HCT116 (cell line): ENCODE measurements around the gene TGFBR1. TPM values are rescaled to one million over a fixed set of nuclear protein-coding genes. Genes with fewer than 3 reads are reported as not detected.

Source experiments
- ATAC-seq: fragments of 200-7000 bp; cut with Tn5 transposase; 2 replicates; pipeline ENCODE4 v1.9.1; 2020; ENCODE audit warnings: mild to moderate bottlenecking, moderate library complexity
- BruUV-seq: library from RNA; stranded (reverse); fragments of 400-500 nt; replicated peaks from 2 replicates; lab custom pipeline; 2021; lab: Mats Ljungman, UMichigan
- CTCF ChIA-PET: fragments of 300-600 bp; sonication (Branson Sonifier 250); formaldehyde crosslinking; loops from one replicate; lab custom pipeline; 2021; ENCODE audit warnings: antibody characterized with exemption; lab: Charles Lee
- POLR2A ChIA-PET: fragments of 300-600, 350-600 bp; sonication (Branson Sonifier 250); formaldehyde crosslinking; loops from one replicate; lab custom pipeline; 2021; ENCODE audit warnings: antibody characterized with exemption; lab: Charles Lee
- RAD21 ChIA-PET, 2 experiments: fragments of 300-600 bp; sonication (Branson Sonifier 250); formaldehyde crosslinking; loops; one replicate each; lab custom pipeline; 2023; ENCODE audit warnings: low total read pairs in 2 of 2; ENCODE audit not compliant: uncharacterized antibody in 2 of 2, unreplicated experiment in 2 of 2, low non-redundant PET in 1 of 2; lab: Charles Lee
- DNase-seq: peaks from one replicate; pipeline ENCODE4 v3.0.0-alpha.2; 2010; ENCODE audit warnings: low read depth, low spot score
- H2AFZ ChIP-seq: fragments of 200-600 bp; shearing (Covaris generic), sonication (generic); 2 replicates; pipeline ENCODE4 v1.6.1; 2017; ENCODE audit warnings: low read depth, mixed run types, mixed read lengths, antibody characterized with exemption, low read length; ENCODE audit not compliant: poor library complexity, severe bottlenecking
- H3K27ac ChIP-seq: 2 replicates; pipeline ENCODE4 v1.5.1; 2012; ENCODE audit warnings: low read depth, low read length
- H3K27me3 ChIP-seq: fragments of 200-600 bp; sonication (generic); 2 replicates; pipeline ENCODE4 v1.6.1; 2016; ENCODE audit warnings: mixed run types, low read length, mixed read lengths; ENCODE audit not compliant: insufficient read depth
- H3K36me3 ChIP-seq, 2 experiments: fragments of 200-500 bp in 1 of 2; fragments of 200-600 bp in 1 of 2; sonication (Bioruptor generic) in 1 of 2; sonication (generic) in 1 of 2; 2 replicates each; pipeline versions ENCODE4 v1.5.1 to v1.6.1; 2014 to 2016; ENCODE audit warnings: low read length in 2 of 2, inconsistent platforms in 1 of 2, mixed read lengths in 1 of 2, mixed run types in 1 of 2; ENCODE audit not compliant: insufficient read depth in 2 of 2, control insufficient read depth in 1 of 2
- H3K4me1 ChIP-seq, 2 experiments: fragments of 200-600 bp in 1 of 2; sonication (generic) in 1 of 2; 2 replicates each; pipeline versions ENCODE4 v1.5.1 to v1.6.1; 2012 to 2017; ENCODE audit warnings: low read length in 2 of 2, inconsistent platforms in 1 of 2, mild to moderate bottlenecking in 1 of 2, mixed read lengths in 1 of 2, mixed run types in 1 of 2, moderate library complexity in 1 of 2; ENCODE audit not compliant: insufficient read depth in 2 of 2, control insufficient read depth in 1 of 2
- H3K4me2 ChIP-seq: fragments of 200-600 bp; sonication (generic); 2 replicates; pipeline ENCODE4 v1.6.1; 2017; ENCODE audit warnings: mixed run types, low read length, mixed read lengths
- H3K4me3 ChIP-seq, 2 experiments: fragments of 200-600 bp in 1 of 2; sonication (generic) in 1 of 2; replicated peaks in 1 of 2; 2 replicates each; pipeline ENCODE4 v1.5.1; 2011 to 2016; ENCODE audit warnings: low read length in 2 of 2, control low read depth in 1 of 2, low read depth in 1 of 2, mild to moderate bottlenecking in 1 of 2, mixed read lengths in 1 of 2, mixed run types in 1 of 2
- H3K79me2 ChIP-seq: fragments of 200-600 bp; sonication (generic); 2 replicates; pipeline ENCODE4 v1.6.1; 2017; ENCODE audit warnings: mild to moderate bottlenecking, mixed run types, low read length, moderate library complexity, mixed read lengths; ENCODE audit not compliant: insufficient read depth
- H3K9ac ChIP-seq: fragments of 200-600 bp; sonication (generic); 2 replicates; pipeline ENCODE4 v1.6.1; 2016; ENCODE audit warnings: low read length, mixed read lengths
- H3K9me2 ChIP-seq: fragments of 200-600 bp; sonication (generic), shearing (Covaris generic); 2 replicates; pipeline ENCODE4 v1.6.1; 2017; ENCODE audit warnings: mixed run types, mild to moderate bottlenecking, moderate library complexity; ENCODE audit not compliant: insufficient read depth
- H3K9me3 ChIP-seq, 2 experiments: fragments of 200-500 bp in 1 of 2; fragments of 200-600 bp in 1 of 2; sonication (Bioruptor generic) in 1 of 2; sonication (generic) in 1 of 2; 2 replicates each; pipeline ENCODE4 v1.6.1; 2014 to 2017; ENCODE audit warnings: low read length in 2 of 2, mixed read lengths in 2 of 2, inconsistent platforms in 1 of 2, low read depth in 1 of 2, mild to moderate bottlenecking in 1 of 2, mixed run types in 1 of 2, moderate library complexity in 1 of 2; ENCODE audit not compliant: control insufficient read depth in 1 of 2, insufficient read depth in 1 of 2
- H4K20me1 ChIP-seq: fragments of 200-600 bp; sonication (generic), shearing (Covaris generic); 2 replicates; pipeline ENCODE4 v1.6.1; 2017; ENCODE audit warnings: mixed run types, mild to moderate bottlenecking, moderate library complexity; ENCODE audit not compliant: insufficient read depth
- ATF3 ChIP-seq: IDR thresholded peaks from 2 replicates; pipeline ENCODE4 v1.6.1; 2012
- CBX3 ChIP-seq: IDR thresholded peaks from 2 replicates; pipeline ENCODE4 v1.6.1; 2012; ENCODE audit warnings: low read depth
- CTCF ChIP-seq, 3 experiments: fragments of 200-600 bp in 1 of 3; sonication (generic) in 1 of 3; IDR thresholded peaks in 2 of 3; conservative IDR thresholded peaks in 1 of 3; 2 replicates each; pipeline ENCODE4 v1.5.1; 2012 to 2017; ENCODE audit warnings: low read depth in 2 of 3, low read length in 2 of 3, antibody characterized with exemption in 1 of 3, borderline replicate concordance in 1 of 3, control low read depth in 1 of 3, mild to moderate bottlenecking in 1 of 3, mixed read lengths in 1 of 3, mixed run types in 1 of 3, moderate library complexity in 1 of 3; ENCODE audit not compliant: insufficient read depth in 1 of 3
- EGR1 ChIP-seq: IDR thresholded peaks from 2 replicates; pipeline ENCODE4 v1.6.1; 2012; ENCODE audit warnings: low read depth
- ELF1 ChIP-seq: IDR thresholded peaks from 2 replicates; pipeline ENCODE4 v1.6.1; 2012; ENCODE audit warnings: low read depth, borderline replicate concordance
- JUND ChIP-seq: IDR thresholded peaks from 2 replicates; pipeline ENCODE4 v1.6.1; 2012
- POLR2A ChIP-seq: IDR thresholded peaks from 2 replicates; pipeline ENCODE4 v1.7.0; 2011; ENCODE audit warnings: borderline replicate concordance; ENCODE audit not compliant: insufficient read depth, insufficient read length; ENCODE audit errors: extremely low read depth
- REST ChIP-seq: IDR thresholded peaks from 2 replicates; pipeline ENCODE4 v1.6.1; 2012; ENCODE audit warnings: low read depth
- SRF ChIP-seq: IDR thresholded peaks from 2 replicates; pipeline ENCODE4 v1.6.1; 2012; ENCODE audit warnings: low read depth
- TCF7L2 ChIP-seq: IDR thresholded peaks from 2 replicates; pipeline ENCODE4 v1.7.0; 2011; ENCODE audit warnings: borderline replicate concordance, inconsistent platforms; ENCODE audit not compliant: insufficient read depth, insufficient read length; ENCODE audit errors: extremely low read depth
- YY1 ChIP-seq: IDR thresholded peaks from 2 replicates; pipeline ENCODE4 v1.6.1; 2011; ENCODE audit warnings: low read length, low read depth, moderate library complexity, mild to moderate bottlenecking; ENCODE audit not compliant: insufficient replicate concordance; ENCODE audit errors: extremely low read depth
- ZFX ChIP-seq: fragments of 450-650 bp; IDR thresholded peaks from 2 replicates; pipeline ENCODE4 v1.6.1; 2017
- ZNF274 ChIP-seq: fragments of 200-500 bp; sonication (Bioruptor generic); IDR thresholded peaks from 2 replicates; pipeline ENCODE4 v1.6.1; 2014; ENCODE audit warnings: mild to moderate bottlenecking, low read depth, low read length, inconsistent platforms
- intact Hi-C: fragments of 100-400 bp; cut with micrococcal nuclease; formaldehyde crosslinking; loops from 2 replicates; pipeline ENCODE4 v1.10.0; 2022
- total RNA-seq: library from RNA; stranded (reverse); gene quantifications from one replicate; pipeline ENCODE4 v1.2.1, GENCODE V29; 2021; ENCODE audit not compliant: unreplicated experiment

TGFBR1 gene
- total RNA-seq, 1 experiment from 2014 or later, result 26.6 TPM

GRCh38 chr9:99189186-99189585 is 84.3 kb downstream of the TGFBR1 start:
- ChIA-PET RAD21 (no interaction called here), POLR2A (no interaction called here), CTCF (no interaction called here)
- no peaks in the 10 kb centered on the region for H3K79me2 ChIP-seq
- no peak overlapping the region for H3K27ac ChIP-seq
- peaks cover 0 to 4% of the 10 kb centered on the region in 2 experiments; a peak in 1 of 4 replicates for H3K4me1 ChIP-seq
- H3K9me2 ChIP-seq, result no peaks in the 10 kb centered on the region
- ATAC-seq, result no peak
- H3K4me3 ChIP-seq, result no peak overlapping the region
- no peak for TF ChIP-seq ATF3
- no peak for TF ChIP-seq ELF1
- no peak for TF ChIP-seq TCF7L2
- TF ChIP-seq REST, result no peak
- no peak for TF ChIP-seq JUND
- no peak for TF ChIP-seq CBX3
- no peak for TF ChIP-seq CTCF (IDR thresholded peaks at IDR 0.05 in 2 of 3, conservative IDR thresholded peaks at IDR 0.05 in 1 of 3; ENCODE audit: borderline replicate concordance in 1 of 3, insufficient read depth in 1 of 3, low read depth in 2 of 3, low read length in 2 of 3)
- no peak for TF ChIP-seq ZNF274
- no peak for TF ChIP-seq SRF
- TF ChIP-seq EGR1, result no peak
- TF ChIP-seq ZFX, result no peak
- TF ChIP-seq YY1, result no peak
- no peak for TF ChIP-seq POLR2A
- no peaks in the 10 kb centered on the region for H4K20me1 ChIP-seq
- no peaks in the 10 kb centered on the region for H3K9me3 ChIP-seq
- no peaks in the 10 kb centered on the region for H3K36me3 ChIP-seq
- no peak overlapping the region for H3K4me2 ChIP-seq
- H3K27me3 ChIP-seq, result peaks cover 6% of the 10 kb centered on the region; the same call in 1 of the 2 replicates
- no TSS peak for BruUV-seq
- intact Hi-C loops, result loop anchor here (10.0 kb wide), 3 partner anchors 616 to 1036 kb away; no protein-coding TSS in a partner anchor
- no peak overlapping the region for H3K9ac ChIP-seq
- no peak for DNase-seq
- H2AFZ ChIP-seq, result no peak overlapping the region
